22Rv1 (cell line): ENCODE measurements around the gene COL24A1.

Experiments
- CTCF ChIP-seq: fragments of 450-650 bp; IDR thresholded peaks from 2 replicates; pipeline ENCODE4 v1.5.1; 2017; ENCODE audit warnings: mild to moderate bottlenecking
- ZFX ChIP-seq: fragments of 450-650 bp; IDR thresholded peaks from 2 replicates; pipeline ENCODE4 v1.6.1; 2017; ENCODE audit warnings: antibody characterized with exemption, borderline replicate concordance

- TF ChIP-seq CTCF (no peak), ZFX (no peak)
Observed at GRCh38 chr1:85815906-85816305, 340.7 kb downstream of the COL24A1 start.
